ENCODE results near the gene INTS14. TPM values are rescaled to one million over a fixed set of nuclear protein-coding genes. Genes with fewer than 3 reads are reported as not detected.

The INTS14 gene
- total and polyA plus RNA-seq, 4 donors, result 16.0 to 30.5 (median 22.0) TPM

Other genes starting within 250 kb of the INTS14 start
- gene IGDCC3, start 233.1 kb downstream of the INTS14 start, total RNA-seq, result not detected
- gene IGDCC3, start 233.1 kb downstream of the INTS14 start, polyA plus RNA-seq, result not detected
- gene IGDCC4, start 188.2 kb downstream of the INTS14 start, total RNA-seq, result 10 to 100 TPM in 1 of 2 donors, under 1 TPM in 1; 0.45 to 14.2 TPM
- not detected for gene IGDCC4, start 188.2 kb downstream of the INTS14 start, polyA plus RNA-seq
- 10 to 100 TPM; 36.8 to 43.7 TPM for gene DPP8, start 93.4 kb downstream of the INTS14 start, total RNA-seq
- 10 to 100 TPM; 10.6 to 14.5 TPM for gene DPP8, start 93.4 kb downstream of the INTS14 start, polyA plus RNA-seq
- gene HACD3, start 80.7 kb downstream of the INTS14 start, total RNA-seq, result 10 to 100 TPM; 16.1 to 34.2 TPM
- 10 to 100 TPM in 1 of 2 donors, 1 to 10 TPM in 1; 9.6 to 14.6 TPM for gene HACD3, start 80.7 kb downstream of the INTS14 start, polyA plus RNA-seq
- gene SLC24A1, start 10.8 kb upstream of the INTS14 start, total RNA-seq, result 10 to 100 TPM in 1 of 2 donors, 1 to 10 TPM in 1; 6.0 to 13.5 TPM
- 1 to 10 TPM; 4.8 to 8.8 TPM for gene SLC24A1, start 10.8 kb upstream of the INTS14 start, polyA plus RNA-seq
- 10 to 100 TPM; 30.4 to 41.3 TPM for gene DENND4A, start 181.2 kb upstream of the INTS14 start, total RNA-seq
- 1 to 10 TPM; 3.3 to 5.8 TPM for gene DENND4A, start 181.2 kb upstream of the INTS14 start, polyA plus RNA-seq

All from aorta (tissue), 4 donors.